Right lung (tissue), 10 donors: Measurements from ENCODE around the gene OR1E2. TPM values are rescaled to one million over a fixed set of nuclear protein-coding genes. Genes with fewer than 3 reads are reported as not detected.
"Not testable (repeated sequence)": the region's sequence is repeated elsewhere in the genome, so short reads cannot be mapped to it uniquely, and the experiment has no call there.

Source experiments
- DNase-seq, 2 donors: peaks; one replicate each; pipeline ENCODE4 v3.0.0-alpha.2; 2013
- long read RNA-seq, 8 donors: transcript quantifications; one replicate each; lab custom pipeline, GENCODE V29; 2026
- polyA plus RNA-seq, 5 donors: library from polyadenylated mRNA; unstranded; fragments of 120-200 nt; gene quantifications; one replicate each; pipeline versions ENCODE4 v1.2.1 to v1.2.3, GENCODE V29; 2013; ENCODE audit warnings: inconsistent platforms in 1 of 5, low replicate concordance in 1 of 5; ENCODE audit not compliant: insufficient read length in 5 of 5, insufficient read depth in 1 of 5

OR1E2 gene, protein sequence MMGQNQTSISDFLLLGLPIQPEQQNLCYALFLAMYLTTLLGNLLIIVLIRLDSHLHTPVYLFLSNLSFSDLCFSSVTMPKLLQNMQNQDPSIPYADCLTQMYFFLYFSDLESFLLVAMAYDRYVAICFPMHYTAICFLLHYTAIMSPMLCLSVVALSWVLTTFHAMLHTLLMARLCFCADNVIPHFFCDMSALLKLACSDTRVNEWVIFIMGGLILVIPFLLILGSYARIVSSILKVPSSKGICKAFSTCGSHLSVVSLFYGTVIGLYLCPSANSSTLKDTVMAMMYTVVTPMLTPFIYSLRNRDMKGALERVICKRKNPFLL
- under 1 TPM in 1 of 5 donors, not detected in 4; 0.18 TPM for polyA plus RNA-seq
- long read RNA-seq, donor 1, result 0 reads
- long read RNA-seq, donor 2, result 0 reads
- long read RNA-seq, donor 3, result 0 reads
- long read RNA-seq, donor 4, result 0 reads
- long read RNA-seq, donor 5, result 0 reads
- long read RNA-seq, donor 6, result 0 reads
- long read RNA-seq, donor 7, result 0 reads
- long read RNA-seq, donor 8, result 0 reads

DNA sequence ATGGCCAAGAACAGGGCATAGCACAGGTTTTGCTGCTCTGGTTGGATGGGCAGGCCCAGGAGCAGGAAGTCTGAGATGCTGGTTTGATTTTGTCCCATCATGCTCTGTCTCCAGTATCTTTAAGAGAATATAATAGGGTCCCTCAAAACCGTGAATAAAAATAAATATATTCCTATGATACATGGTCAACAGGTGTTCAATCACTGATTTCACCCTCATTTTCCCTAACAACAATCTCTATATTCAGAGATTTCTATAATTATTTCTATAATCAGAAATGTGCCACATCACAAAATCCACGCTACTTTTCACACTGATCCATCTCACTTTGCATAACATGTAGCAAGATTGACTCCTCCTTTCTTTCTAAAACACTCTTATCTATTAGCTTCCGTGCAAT, at the start of gene OR1E2:
Gene OR1E2, minus strand, starts transcription at position 101 of the 400 bp plus-strand sequence. Its CDS starts 0 bp downstream, at position 101.
- no peak for DNase-seq

DNA sequence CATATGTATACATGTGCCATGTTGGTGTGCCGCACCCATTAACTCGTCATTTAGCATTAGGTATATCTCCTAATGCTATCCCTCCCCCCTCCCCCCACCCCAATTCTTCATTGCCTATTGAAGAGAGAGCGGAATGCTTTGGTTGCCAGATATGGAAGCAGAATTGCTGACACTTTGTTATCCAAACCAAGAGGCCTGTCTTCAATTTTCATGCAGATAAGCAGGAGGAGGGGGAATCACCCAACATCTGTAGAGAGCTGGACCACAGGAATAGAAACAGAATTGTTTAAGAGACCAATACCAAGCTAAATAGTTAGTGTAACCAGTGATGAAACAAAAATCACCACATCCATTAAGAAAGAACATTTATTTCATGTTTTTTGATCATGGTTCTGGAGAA, 49.2 kb upstream of the OR1E2 start:
- no peak for DNase-seq

DNA sequence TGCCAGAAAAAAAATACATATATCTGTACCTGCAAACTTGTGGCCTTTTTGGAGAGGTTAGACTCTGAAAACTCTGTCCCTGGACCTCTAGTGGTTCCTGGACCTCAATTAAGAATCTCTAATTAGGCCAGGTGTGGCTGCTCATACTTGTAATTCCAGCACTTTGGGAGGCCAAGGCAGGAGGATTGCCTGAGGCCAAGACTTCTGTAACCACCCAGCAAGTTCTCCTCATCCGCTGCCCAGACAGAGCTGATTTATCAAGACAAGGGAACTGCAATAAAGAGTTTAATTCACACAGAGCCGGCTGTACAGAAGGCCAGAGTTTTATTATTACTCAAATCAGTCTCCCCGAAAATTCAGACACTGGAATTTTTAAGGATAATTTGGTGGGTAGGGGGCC, 46.3 kb upstream of the OR1E2 start:
- DNase-seq, result no peak

DNA sequence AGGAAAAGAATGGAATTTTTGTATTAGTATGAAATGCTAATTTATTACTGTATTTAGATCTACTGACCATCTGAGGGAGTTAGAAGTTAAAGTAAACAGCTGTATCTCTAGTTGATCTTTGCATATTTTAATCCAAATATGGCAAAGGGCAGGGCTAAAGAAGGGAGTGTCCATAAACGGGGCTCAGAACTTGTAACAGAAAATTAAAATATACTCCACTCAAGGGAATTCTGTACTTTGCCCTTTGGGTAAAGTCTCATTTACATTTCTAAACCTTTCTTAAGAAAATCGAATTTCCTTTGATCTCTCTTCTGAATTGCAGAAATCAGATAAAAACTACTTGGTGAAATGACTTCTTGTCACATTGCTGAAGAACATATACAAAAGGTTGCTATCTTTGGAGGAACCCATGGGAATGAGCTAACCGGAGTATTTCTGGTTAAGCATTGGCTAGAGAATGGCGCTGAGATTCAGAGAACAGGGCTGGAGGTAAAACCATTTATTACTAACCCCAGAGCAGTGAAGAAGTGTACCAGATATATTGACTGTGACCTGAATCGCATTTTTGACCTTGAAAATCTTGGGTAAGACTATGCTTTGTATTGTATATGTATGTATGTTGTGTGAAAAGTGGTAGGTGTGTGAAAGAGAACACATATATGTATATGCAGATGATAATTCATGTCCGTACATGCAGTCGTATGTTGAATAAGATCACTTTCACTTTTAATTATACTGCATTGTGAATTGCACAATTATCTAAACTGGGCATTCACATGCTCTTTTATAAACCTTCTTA, 42.4 kb upstream of the OR1E2 start, which contains the start of gene ASPA:
Gene ASPA, plus strand, starts transcription at position 186 of the 799 bp plus-strand sequence. Its CDS starts 163 bp downstream, at position 349.
- peak; percentile 44 to 70 for DNase-seq

DNA sequence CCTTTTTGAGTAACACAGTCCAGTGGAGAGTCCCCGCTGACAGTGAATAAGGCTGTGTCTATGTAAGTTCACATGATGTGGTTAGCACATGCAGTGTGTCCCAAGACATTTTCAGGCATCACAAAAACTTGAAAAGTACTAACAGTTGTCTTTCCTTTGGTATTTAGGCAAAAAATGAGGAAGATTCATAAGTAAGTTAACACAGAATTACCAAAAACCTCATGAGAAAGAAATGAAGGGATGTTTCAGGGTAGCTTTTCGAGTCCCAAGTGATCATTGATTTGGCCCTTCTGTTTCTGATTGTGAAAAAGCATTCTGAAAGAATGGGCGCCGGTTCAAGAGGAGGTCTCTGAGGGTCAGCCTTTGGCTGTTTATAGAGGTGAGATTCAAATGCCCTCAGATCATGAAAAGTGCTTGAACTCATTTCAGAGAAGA, 41.6 kb upstream of the OR1E2 start:
- peak; percentile 45 to 64 for DNase-seq

DNA sequence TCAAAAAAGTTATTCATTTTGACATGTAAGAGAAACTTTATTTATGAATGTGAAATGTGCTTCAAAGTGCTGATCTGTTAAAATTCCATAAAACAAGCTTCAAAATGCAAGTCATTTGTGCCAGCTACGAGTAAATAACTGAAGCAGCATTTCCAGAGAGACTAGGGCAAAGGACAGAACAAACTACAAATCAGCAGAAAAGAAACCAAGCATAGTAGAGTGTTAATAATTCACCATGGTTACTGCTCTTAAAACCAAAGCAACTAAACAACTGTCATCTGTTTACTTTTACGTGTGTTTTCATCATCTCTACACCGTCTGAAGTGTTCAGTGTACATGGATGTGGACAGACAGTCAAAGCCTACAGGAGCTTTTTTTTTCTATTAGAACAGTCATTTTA, 40.6 kb upstream of the OR1E2 start:
- DNase-seq, result peak; percentile 60 to 78

DNA sequence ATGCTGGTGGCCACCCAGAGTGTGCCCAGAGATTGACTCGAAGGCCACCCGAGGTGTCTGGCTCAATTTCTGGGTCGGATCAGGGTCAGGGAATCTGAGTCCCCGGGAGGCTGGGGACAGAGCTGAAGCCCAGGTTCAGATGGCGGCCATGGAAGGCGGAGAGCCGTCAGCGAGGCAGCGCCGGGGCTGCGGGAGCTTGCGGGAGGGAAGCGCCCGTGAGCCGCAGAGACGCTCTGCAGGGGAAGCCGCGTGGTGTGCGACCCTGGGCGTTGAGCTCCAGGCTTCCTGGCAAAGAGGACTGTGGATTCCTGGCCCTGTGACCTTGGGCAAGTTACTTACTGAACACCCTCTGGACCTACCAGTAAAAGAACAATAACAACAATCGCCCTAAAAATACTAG, 38.5 kb upstream of the OR1E2 start:
- DNase-seq, result no peak

DNA sequence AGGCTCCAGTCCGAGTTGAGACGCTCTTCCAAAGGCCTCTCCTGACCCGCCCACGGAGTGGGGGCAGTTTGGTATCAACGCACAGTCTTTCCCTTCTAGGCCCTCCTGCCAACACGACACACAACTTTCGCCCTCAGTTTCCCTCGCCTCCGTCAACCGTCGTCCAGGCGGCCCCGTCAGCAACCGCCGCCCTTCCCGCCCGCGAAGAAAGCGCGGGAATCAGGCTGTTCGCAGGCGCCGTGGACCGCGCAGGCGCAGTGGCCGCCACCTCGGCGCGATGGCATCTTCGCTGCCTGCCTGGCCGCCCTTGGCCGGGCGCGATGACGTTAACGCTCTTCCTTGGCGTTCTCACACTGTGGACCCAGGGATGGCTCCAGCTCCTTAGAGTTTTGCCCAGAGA, 38.0 kb upstream of the OR1E2 start, which contains the start of gene SPATA22:
Gene SPATA22, minus strand, starts transcription at position 221 of the 400 bp plus-strand sequence. CDS start 2,494 bp downstream, outside the sequence.
- DNase-seq, result no peak

DNA sequence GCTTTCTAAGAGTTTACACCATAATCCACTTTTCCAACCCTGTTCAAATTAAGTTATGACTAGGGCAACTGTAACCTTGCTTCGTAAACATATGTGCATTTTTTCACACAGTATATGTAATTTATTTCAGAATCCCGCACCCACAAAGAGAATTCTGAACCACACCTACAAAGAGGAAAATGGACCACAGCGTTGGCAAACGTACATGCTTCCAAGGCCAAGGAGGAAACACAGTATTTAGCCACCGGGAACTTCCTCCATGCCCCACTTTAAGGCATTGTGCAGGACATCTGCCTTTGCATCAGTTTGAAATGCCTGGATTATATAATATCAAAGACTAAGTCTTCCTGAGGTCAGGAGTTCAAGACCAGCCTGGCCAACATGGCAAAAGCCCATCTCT, 35.9 kb upstream of the OR1E2 start:
- no peak for DNase-seq

DNA sequence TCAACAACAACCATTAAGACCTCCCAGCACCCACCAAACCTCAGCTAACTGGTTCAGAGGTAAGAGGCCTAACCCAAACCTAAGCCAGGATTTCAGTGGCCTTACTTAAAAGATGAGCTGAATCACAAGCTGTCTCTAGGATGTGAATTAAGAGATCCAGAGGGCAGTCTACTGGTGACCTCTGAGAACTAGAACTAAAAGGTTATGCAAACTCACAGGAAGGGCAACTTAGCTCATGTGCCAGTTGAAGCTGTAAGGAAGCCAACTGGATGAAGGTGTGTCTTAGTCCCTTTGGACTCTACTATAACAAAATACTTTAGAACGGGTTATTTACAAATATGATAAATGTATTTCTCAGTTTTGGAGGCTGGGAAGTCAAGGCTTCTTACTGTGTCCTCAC, 32.7 kb upstream of the OR1E2 start:
- not testable (repeated sequence) for DNase-seq

DNA sequence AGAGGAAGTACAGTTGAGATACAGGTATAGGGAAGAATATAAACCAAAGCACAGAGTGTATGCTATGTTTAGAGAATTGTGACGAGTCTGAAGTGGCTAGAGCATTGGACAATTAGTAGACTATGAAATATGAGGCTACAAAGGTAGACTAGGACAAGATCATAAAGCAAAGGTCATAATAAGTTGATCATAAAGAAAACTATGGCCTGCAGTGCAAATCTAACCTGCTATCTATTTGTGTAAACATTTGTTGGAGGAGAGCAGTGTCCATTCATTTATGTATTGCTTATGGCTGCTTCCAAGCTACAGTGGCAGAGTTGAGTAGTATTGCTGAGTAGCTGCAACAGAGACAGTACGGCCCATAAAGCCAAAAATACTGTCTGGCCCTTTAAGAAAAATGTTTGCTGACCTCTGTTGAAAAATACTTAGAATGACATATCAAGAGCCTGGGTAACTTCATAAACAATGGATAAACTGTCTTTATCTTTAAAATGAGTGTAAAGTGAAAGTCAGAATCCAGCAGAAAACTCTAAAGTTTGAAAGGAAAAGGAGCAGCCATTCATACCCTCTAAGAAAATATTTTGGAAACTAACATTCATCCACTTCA, 14.5 kb upstream of the OR1E2 start:
- DNase-seq, result peak; percentile 31 to 49

DNA sequence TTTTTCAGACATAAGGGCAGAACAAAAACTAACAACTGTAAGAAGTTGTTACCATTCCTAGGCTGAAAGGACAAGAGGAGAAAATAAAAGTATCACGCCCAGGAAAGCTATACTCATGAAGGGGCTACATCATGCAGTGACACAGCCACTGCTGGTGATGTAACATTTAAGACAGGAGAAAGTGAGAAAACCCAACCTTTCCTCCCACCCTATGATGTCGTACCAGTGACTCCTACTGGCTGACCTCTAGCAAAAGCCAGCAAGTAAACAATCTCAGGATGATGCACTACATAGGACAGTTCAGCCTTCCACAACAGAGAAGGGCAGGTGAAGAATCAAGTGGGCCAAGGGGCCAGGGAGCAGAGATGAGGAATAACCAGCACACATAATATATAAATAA, 14.0 kb upstream of the OR1E2 start:
- DNase-seq, result no peak

DNA sequence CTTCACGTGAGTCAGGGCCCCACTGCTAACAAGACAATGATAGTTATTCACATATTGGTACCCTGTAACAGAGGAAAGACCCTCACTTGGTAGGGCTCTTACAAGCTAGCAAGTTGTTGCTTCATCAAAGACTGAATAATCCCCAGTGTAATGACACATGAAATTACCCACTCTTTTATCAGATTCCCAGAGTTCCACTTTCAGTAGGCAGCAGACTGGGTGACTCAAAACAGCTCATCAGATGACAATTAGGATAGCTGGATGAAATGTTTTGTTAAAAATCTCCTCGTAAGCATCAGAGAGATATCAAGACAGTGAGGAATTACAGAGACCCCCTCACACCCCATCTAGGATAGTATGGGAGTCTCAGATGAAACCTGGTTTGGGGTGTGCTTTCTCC, 6.8 kb upstream of the OR1E2 start:
- peak; percentile 24 to 45 for DNase-seq

DNA sequence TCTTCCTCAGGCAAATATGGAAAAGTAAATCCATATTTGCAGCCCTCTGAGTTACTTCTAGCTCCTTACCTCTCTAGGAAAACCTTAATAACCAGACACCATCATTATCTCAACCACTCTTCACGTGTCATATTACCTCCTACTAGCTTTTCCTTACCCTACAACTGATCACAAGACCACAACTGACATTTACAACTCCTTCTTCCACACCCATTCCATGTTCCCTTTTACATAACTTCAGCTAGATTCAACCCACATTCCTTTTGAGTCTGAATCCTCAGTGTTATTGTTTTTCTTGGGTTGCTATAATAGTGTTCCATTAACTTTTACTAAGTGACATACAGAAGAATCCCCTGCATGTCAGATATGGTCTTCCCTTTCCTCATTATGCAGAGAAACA, 4.7 kb upstream of the OR1E2 start:
- no peak for DNase-seq

DNA sequence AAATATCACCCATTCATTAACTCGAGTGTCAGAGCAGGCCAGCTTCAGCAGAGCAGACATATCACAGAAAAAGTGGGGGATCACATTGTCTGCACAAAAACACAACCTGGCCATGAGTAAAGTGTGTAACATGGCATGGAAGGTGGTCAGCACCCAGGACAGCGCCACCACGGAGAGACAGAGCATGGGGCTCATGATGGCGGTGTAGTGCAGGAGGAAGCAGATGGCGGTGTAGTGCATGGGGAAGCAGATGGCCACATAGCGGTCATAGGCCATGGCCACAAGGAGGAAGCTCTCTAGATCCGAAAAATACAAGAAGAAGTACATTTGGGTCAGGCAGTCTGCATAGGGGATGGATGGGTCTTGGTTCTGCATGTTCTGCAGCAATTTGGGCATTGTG, 426 bp downstream of the OR1E2 start:
- DNase-seq, result not testable (repeated sequence)

DNA sequence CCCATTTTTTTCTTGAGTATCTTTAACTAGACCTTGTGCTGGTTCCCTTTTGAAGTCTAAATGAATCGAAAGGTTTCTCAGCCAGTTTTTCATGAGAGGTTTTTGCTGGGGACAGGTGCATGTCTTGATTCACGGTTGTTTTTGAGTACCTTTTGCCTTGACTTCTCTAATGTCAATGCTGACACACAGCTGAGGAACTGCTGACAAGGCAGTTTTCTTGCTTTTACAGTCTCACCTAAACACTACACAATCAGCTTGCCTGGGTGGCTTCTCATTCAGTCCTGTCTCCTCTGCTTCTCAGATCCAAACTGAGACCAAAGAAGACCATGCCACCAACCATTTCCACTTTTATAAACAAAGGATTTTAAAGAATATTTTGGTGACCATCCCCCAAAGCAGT, 15.4 kb downstream of the OR1E2 start:
- no peak for DNase-seq

DNA sequence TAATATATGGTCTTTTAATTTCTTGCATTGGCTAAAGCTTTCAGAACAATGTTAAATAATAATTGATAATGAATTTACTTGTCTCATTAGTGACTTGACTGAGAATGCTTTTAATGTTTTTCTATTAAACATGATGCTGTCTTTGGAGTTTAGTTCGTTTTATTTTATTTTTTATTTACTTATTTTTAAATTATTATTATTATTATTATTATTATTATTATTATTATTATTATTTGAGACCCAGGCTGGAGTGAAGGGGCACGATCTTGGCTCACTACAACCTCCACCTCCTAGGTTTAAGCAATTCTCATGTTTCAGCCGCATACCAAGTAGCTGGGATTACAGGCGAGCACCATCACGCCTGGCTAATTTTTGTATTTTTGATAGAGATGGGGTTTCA, 18.0 kb downstream of the OR1E2 start:
- DNase-seq, result no peak

DNA sequence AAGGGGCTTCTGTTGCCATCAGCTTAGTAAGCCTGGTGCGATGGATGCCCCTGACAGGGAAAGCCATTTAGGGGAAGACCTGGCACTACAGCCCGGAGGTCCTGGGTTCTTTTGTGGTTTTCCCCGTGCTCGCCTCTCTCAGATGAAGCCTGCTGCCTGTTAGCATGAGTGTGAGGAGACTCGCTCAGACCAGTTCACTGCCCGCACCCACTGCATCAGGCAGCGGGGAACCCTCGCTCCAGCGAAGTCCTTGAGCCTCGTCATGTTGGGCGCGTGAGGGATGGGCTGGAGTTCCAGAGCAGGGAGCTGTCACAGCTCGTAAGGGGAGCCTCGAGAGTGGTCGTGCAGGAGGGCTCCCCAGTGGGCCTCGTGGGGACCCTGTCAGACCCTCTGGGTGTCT, 21.4 kb downstream of the OR1E2 start:
- DNase-seq, result not testable (repeated sequence)

DNA sequence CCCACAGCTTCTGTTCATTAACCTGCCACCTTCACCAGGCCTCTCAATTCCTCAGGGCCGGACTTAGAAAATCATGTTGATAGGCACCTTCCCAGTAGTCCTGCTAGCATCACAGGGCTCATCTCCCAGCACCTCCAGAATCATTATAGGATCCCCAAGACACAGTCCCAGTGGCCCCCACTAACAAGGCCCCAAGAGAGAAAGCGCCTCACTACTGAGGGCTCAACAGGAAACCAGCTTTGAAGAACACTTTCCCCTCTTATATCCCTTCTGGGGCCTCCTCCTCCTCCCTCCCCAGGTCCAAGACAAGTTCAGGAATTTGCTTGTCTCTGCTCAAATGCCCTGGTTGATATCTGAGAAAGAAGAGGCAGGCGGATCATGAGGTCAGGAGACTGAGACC, 22.6 kb downstream of the OR1E2 start, which contains the start of gene OR3A3:
Gene OR3A3, plus strand, starts transcription at position 301 of the 400 bp plus-strand sequence.
- DNase-seq, result no peak

DNA sequence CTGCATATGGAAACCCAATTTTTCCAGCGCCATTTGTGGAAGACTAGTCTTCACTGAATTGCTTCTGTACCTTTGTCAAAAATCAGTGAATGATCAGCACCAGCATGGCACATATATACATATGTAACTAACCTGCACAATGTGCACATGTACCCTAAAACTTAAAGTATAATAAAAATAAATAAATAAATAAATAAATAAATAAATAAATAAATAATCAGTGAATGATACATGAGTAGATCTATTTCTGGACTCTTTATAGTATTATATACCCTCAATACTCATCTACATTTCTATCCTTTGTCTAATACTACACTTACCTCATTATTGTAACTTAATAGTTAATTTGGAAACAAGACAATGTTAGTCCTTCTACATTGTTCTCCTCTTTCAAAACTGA, 29.8 kb downstream of the OR1E2 start:
- DNase-seq, result not testable (repeated sequence)

DNA sequence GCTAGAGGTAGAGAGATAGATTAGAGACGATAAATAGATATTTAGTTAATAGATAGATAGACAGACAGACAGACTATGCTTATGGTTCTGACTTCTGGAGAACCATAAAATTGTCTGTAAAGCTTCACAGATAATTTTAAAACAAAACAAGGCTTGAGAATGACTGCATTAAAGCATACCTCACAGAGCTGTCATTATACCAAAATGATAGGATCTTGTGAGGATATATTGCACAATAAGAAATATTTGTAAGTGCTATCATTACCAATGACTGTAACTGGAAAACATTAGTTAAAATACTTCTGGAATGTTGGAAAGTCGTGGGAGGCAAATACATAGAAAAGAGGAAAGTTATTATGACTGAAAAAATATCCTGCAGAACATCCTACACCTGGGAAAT, 31.9 kb downstream of the OR1E2 start:
- DNase-seq, result no peak

DNA sequence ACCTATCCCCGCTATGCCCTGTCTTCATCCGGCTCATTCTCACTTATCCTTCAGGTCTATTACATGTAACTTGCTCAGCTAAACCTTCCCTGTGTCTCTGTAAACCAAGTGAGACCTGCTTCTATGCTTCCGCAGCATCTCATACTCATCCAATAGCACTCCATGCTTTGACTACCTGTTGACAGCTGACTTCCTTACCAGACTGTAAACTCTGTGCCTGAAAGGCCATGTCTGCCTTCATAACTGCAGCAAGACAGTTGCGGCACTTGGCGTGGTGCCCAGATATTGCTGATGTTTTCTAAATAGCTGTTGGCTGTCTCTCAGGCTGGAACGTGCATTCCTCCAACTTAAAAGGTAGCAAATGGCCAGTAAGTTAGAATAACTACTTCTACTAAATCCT, 33.6 kb downstream of the OR1E2 start:
- DNase-seq, result peak; percentile 8 to 22
